LNCaP clone FGC (cell line): Measurements from ENCODE around the gene TANC1.

Experiments used
- DNase-seq: peaks from one replicate; pipeline ENCODE4 v3.0.0-alpha.2; 2011; ENCODE audit warnings: low read depth
- H3K4me3 ChIP-seq: 2 replicates; pipeline ENCODE4 v1.5.1; 2011; ENCODE audit warnings: mild to moderate bottlenecking, low read depth, low read length, control low read depth
- CTCF ChIP-seq: IDR thresholded peaks from 2 replicates; pipeline ENCODE4 v1.5.1; 2012; ENCODE audit warnings: mild to moderate bottlenecking; ENCODE audit not compliant: control insufficient read depth, insufficient read depth; ENCODE audit errors: extremely low read depth

Gene TANC1

GRCh38 chr2:158967114-158967730 is 1.2 kb upstream of the TANC1 start:
- peak overlapping the region; percentile 75 for H3K4me3 ChIP-seq
- no peak for TF ChIP-seq CTCF
- no peak for DNase-seq

- no peak for DNase-seq
- TF ChIP-seq CTCF: no peak
- peak overlapping the region; percentile 75 for H3K4me3 ChIP-seq
Observed at GRCh38 chr2:158967731-158968395, 577 bp upstream of the TANC1 start.

- peak overlapping the region; percentile 75 for H3K4me3 ChIP-seq
- TF ChIP-seq CTCF: no peak
- no peak for DNase-seq
Observed at GRCh38 chr2:158969162-158969714, 798 bp downstream of the TANC1 start.

- DNase-seq: no peak
- peak overlapping the region; percentile 75 for H3K4me3 ChIP-seq
- TF ChIP-seq CTCF: no peak
Observed at GRCh38 chr2:158969715-158970240, 1.3 kb downstream of the TANC1 start.

- peak overlapping the region; percentile 75 for H3K4me3 ChIP-seq
- no peak for TF ChIP-seq CTCF
- DNase-seq: no peak
Observed at GRCh38 chr2:158970241-158970751, 1.9 kb downstream of the TANC1 start.

GRCh38 chr2:158973116-158973956 is 4.9 kb downstream of the TANC1 start:
- TF ChIP-seq CTCF: no peak
- no peak for DNase-seq
- no peak overlapping the region for H3K4me3 ChIP-seq
